HG03439 (cell line): Measurements from ENCODE around the gene OOSP4B.
"Not testable (repeated sequence)": the region's sequence is repeated elsewhere in the genome, so short reads cannot be mapped to it uniquely, and the experiment has no call there.

ENCODE experiments used
- ATAC-seq: cut with Tn5 transposase; IDR thresholded peaks from one replicate; pipeline ENCODE4 v1.9.1; 2021; ENCODE audit warnings: mild to moderate bottlenecking, moderate library complexity; ENCODE audit not compliant: unreplicated experiment

Gene OOSP4B

DNA sequence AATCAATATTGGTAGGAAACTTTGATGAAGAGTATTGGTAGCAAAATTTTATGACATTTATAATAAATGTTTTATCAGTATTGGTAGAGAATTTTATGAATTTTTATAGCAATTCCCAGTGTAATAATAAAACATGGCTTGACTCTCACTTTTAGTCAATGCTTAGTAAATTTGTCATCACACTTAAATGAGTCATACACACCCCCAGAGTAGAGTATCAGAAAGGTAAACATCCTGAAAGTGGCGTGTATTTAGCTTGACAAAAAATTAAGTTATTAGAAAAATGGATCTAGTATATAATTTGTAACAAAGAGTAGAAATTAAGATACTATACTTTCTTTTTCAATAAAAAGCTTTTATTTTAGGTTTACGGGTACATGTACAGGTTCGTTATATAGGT lies 42.1 kb downstream of the OOSP4B start:
- no peak for ATAC-seq

DNA sequence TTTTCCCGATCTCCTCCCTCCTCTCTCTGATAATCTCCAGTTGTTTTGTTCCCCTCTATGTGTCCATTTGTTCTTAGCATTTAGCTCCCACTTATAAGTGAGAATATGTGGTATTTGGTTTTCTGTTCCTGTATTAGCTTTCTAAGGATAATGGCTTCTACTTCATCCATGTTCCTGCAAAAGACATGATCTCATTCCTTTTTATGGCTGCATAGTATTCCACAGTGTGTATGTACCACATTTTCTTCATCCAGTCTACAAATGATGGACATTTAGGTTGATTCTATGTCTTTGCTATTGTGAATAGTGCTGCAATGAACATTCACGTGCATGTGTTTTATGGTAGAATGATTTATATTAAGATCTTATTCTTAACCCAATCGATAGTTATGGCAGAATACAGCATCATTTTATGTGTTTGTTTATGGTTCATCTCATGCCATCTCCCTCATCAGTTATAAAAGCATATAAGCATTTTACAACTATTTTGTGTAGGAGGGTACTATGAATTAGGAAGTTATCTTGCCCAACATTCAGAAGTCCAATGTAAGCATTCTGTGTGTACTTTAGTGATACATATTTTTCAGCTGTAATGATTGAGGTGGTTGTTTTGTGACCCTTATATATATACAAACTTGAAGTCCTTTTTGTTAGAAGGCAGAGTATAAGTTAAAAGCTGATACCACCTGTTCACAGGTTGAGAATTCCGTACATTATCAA lies 42.7 kb downstream of the OOSP4B start:
- ATAC-seq, result no peak

DNA sequence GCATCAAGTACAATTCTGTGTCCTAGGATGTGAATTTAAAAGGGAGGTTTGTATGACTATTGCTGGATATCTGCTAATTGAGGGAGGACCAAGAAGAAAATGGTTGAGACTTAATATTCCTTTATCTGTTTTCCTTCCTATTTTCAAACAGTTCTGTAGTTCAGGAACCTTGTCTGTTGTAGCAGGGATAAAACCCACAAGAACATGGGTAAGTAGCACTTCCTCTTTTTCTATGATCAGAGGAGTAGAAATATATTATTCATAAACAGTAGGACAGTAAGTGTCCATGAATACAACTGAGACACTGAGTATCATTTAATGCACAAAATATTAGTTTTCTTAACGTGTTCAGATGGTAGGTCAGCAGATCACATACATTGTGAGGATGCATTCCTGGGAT lies 47.1 kb downstream of the OOSP4B start:
- ATAC-seq, result no peak

DNA sequence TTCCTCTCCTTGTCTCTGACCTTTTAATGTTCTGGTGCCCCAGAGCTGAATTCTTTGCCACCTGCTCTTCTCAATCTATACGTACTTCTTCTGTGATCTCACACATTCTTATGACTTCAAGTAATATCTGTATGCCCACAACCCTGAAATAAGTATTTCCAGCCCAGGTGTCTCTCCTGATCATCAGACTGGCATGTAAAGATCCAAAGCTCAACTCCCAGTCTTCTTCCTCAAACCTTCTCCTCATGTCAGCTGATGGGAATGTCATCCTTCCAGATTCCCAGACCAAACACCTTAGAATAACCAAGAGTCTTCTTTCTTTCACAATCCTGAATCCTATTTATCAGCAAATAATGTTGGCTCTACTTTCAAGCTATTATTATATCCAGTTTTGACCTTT lies 48.8 kb downstream of the OOSP4B start:
- no peak for ATAC-seq

DNA sequence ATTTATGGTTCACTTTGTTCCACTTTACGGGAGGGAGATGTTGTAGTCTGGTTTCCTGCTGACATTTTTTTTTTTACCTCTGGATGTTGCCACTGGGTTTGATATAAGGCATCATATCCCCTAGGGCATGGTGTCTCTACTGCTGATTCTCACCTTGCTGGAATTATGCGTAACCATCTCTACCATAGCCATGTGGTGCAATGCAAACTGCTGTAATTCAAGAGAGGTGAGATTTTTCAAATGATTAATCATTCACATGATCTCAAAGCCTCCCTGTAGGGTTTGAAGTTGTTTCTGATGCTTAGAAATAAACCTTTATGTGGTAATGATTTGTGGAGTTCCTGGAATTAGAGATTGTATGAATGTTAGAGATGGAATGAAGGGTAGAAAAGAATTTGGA lies 52.5 kb downstream of the OOSP4B start:
- ATAC-seq, result no peak

DNA sequence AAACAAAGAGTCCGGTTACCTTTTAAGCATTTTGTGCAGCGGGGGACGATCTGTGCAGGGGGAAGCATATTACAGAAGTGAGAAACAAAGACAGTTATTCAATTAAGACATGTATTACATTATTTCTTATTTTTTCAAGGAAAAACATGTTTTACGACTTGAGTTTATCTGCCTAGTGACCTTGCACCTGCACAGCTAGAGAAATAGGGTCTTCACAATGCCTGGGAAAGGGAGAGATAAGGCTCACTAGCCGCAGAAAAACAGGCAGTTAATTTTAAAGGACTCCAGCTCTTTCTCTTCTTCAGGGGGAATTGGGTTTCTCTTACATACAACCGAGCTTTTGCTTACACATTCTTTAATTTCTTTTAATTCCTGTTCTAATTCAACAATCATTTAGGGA lies 54.7 kb downstream of the OOSP4B start:
- not testable (repeated sequence) for ATAC-seq

DNA sequence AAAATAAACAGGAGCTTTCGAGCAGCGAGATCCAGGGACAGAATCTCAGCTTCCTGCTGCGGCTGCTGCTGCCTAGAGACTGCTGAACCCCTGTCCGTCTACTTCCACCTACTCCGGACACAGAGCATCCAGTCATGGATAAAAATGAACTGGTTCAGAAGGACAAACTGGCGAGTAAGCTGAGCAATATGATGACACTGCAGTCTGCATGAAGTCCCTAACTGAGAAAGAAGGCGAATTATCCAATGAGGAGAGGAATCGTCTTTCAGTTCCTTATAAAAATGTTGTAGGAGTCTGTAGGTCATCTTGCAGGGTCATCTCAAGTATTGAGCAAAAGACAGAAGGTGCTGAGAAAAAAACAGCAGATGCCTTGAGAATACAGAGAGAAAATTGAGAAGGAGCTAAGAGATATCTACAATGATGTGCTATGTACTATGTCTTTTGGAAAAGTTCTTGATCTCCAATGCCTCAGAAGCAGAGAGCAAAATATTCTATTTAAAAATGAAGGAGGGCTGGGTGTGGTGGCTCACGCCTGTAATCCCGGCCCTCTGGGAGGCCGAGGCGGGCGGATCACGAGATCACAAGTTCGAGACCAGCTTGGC lies 60.3 kb downstream of the OOSP4B start:
- ATAC-seq, result no peak

DNA sequence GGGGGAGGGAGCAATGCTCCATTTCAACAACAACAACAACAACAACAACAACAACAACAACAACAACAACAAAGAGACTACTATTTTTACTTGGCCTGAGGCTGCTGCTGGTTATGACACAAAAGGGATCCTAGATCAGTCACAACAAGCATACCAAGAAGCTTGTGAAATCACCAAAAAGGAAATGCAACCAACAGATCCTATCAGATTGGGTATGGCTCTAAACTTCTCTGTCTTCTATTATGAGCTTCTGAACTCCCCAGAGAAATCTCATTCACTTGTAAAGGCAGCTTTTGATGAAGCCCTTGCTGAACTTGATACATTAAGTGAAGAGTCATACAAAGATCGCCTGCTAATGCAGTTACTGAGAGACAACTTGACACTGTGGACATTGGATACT lies 61.0 kb downstream of the OOSP4B start:
- no peak for ATAC-seq

DNA sequence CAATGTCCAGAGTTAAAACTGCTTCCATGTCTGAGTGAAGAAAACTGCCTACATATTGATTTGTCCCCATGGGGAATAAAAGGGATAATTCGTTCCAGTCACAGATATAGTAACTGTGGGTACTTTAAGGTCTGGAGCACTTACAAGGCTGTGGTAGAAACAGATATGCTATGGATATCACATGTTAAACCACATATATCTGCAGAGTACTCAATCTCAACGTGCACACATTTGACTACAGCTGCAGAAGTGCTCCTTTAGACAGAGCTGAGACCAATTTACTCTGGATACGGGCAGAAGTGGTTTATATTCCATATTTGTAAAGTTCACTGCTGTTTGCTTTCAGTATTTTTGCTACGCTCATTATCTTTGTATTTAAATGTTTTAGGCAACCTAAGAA lies 61.8 kb downstream of the OOSP4B start:
- ATAC-seq, result no peak

DNA sequence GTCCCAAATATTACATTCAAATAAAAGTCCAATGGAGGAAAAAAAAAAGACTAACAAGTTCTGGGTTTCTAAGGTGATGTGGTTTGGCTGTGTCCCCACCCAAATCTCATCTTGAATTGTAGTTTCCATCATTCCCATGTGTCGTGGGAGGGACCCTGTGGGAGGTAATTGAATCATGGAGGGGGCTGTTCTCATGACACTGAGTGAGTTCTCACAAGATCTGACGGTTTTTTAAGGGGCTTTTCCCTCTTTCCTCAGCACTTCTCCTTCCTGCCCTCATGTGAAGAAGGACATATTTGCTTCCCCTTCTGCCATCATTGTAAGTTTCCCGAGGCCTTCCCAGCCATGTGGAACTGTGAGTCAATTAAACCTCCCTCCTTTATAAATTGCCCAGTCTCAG lies 63.6 kb downstream of the OOSP4B start:
- no peak for ATAC-seq
